WTC11 (cell line): ENCODE data around the gene SLC66A2. TPM values are rescaled to one million over a fixed set of nuclear protein-coding genes. Genes with fewer than 3 reads are reported as not detected.

ENCODE experiments used
- ATAC-seq: fragments of 200-7000 bp; cut with Tn5 transposase; 2 replicates; pipeline ENCODE4 v1.10.0; 2021; ENCODE audit warnings: mild to moderate bottlenecking, moderate library complexity
- CTCF ChIA-PET: fragments of 300-600 bp; sonication (Branson Sonifier 250); formaldehyde crosslinking; loops from one replicate; lab custom pipeline; 2021; ENCODE audit warnings: antibody characterized with exemption; lab: Charles Lee
- POLR2A ChIA-PET: fragments of 350-600 bp; sonication (Branson Sonifier 250); formaldehyde crosslinking; loops from one replicate; lab custom pipeline; 2021; ENCODE audit warnings: antibody characterized with exemption; lab: Charles Lee
- DNase-seq: peaks from one replicate; pipeline ENCODE4 v3.0.0; 2021; ENCODE audit warnings: low spot score
- H3K27ac Mint-ChIP-seq: 2 replicates; pipeline ENCODE4 v1.8.0; 2021; ENCODE audit warnings: mixed read lengths
- H3K27me3 Mint-ChIP-seq: 2 replicates; pipeline ENCODE4 v1.8.0; 2021; ENCODE audit warnings: low read depth, mild to moderate bottlenecking, moderate library complexity, mixed read lengths
- H3K36me3 Mint-ChIP-seq: 2 replicates; pipeline ENCODE4 v1.8.0; 2021; ENCODE audit warnings: mixed read lengths
- H3K4me1 Mint-ChIP-seq: 2 replicates; pipeline ENCODE4 v1.8.0; 2022; ENCODE audit warnings: mixed read lengths
- H3K4me3 Mint-ChIP-seq: 2 replicates; pipeline ENCODE4 v1.8.0; 2021; ENCODE audit warnings: mild to moderate bottlenecking, moderate library complexity, mixed read lengths
- H3K9me3 Mint-ChIP-seq: 2 replicates; pipeline ENCODE4 v1.8.0; 2021; ENCODE audit warnings: mixed read lengths
- CREB1 ChIP-seq: sonication (generic); formaldehyde crosslinking; IDR thresholded peaks from 2 replicates; pipeline ENCODE4 v1.8.0; 2023; ENCODE audit warnings: mild to moderate bottlenecking, missing genetic modification reagents
- ELF4 ChIP-seq: sonication (generic); formaldehyde crosslinking; IDR thresholded peaks from 2 replicates; pipeline ENCODE4 v1.8.1; 2022; ENCODE audit warnings: low read depth, mild to moderate bottlenecking, moderate library complexity, missing genetic modification reagents
- EMX1 ChIP-seq: fragments of 250-450 bp; sonication (Bioruptor Pico); IDR thresholded peaks from 2 replicates; pipeline ENCODE4 v1.8.0; 2021; ENCODE audit warnings: mild to moderate bottlenecking
- ETV6 ChIP-seq: sonication (generic); formaldehyde crosslinking; IDR thresholded peaks from 2 replicates; pipeline ENCODE4 v1.8.1; 2022; ENCODE audit warnings: mild to moderate bottlenecking, missing genetic modification reagents
- FOXJ3 ChIP-seq: sonication (generic); formaldehyde crosslinking; IDR thresholded peaks from 2 replicates; pipeline ENCODE4 v1.9.0; 2021; ENCODE audit warnings: missing genetic modification reagents, mild to moderate bottlenecking, borderline replicate concordance
- FOXK1 ChIP-seq: sonication (generic); formaldehyde crosslinking; IDR thresholded peaks from 2 replicates; pipeline ENCODE4 v1.8.0; 2022; ENCODE audit warnings: mild to moderate bottlenecking, moderate library complexity, missing genetic modification reagents
- FOXP4 ChIP-seq: sonication (generic); formaldehyde crosslinking; IDR thresholded peaks from 2 replicates; pipeline ENCODE4 v1.8.0; 2022; ENCODE audit warnings: mild to moderate bottlenecking, missing genetic modification reagents
- GRHL2 ChIP-seq: fragments of 250-450 bp; sonication (Bioruptor Pico); IDR thresholded peaks from 2 replicates; pipeline ENCODE4 v1.8.0; 2022; ENCODE audit warnings: mild to moderate bottlenecking, moderate library complexity; ENCODE audit not compliant: insufficient replicate concordance, severe bottlenecking
- GTF2I ChIP-seq: fragments of 250-450 bp; sonication (Bioruptor Pico); conservative IDR thresholded peaks from 2 replicates; pipeline ENCODE4 v1.4.0; 2021; ENCODE audit warnings: mild to moderate bottlenecking
- MLX ChIP-seq: sonication (generic); formaldehyde crosslinking; IDR thresholded peaks from 2 replicates; pipeline ENCODE4 v1.8.1; 2023; ENCODE audit warnings: mild to moderate bottlenecking, missing genetic modification reagents, moderate library complexity
- MYBL2 ChIP-seq: sonication (generic); formaldehyde crosslinking; IDR thresholded peaks from 2 replicates; pipeline ENCODE4 v1.8.1; 2023; ENCODE audit warnings: mild to moderate bottlenecking, moderate library complexity, missing genetic modification reagents
- NFE2L1 ChIP-seq: sonication (generic); formaldehyde crosslinking; IDR thresholded peaks from 2 replicates; pipeline ENCODE4 v1.8.1; 2023; ENCODE audit warnings: missing genetic modification reagents
- NFYB ChIP-seq: sonication (generic); formaldehyde crosslinking; conservative IDR thresholded peaks from 2 replicates; pipeline ENCODE4 v1.8.0; 2022; ENCODE audit warnings: low read depth, missing genetic modification reagents
- NR1H2 ChIP-seq: sonication (generic); formaldehyde crosslinking; IDR thresholded peaks from 2 replicates; pipeline ENCODE4 v1.9.0; 2021; ENCODE audit warnings: mild to moderate bottlenecking, moderate library complexity, missing genetic modification reagents
- OVOL2 ChIP-seq: fragments of 250-450 bp; sonication (Bioruptor Pico); IDR thresholded peaks from 2 replicates; pipeline ENCODE4 v1.9.0; 2021; ENCODE audit warnings: mild to moderate bottlenecking, borderline replicate concordance
- PRDM15 ChIP-seq: sonication (generic); formaldehyde crosslinking; IDR thresholded peaks from 2 replicates; pipeline ENCODE4 v1.8.0; 2022; ENCODE audit warnings: missing genetic modification reagents
- PRRX2 ChIP-seq: fragments of 250-450 bp; sonication (Bioruptor Pico); IDR thresholded peaks from 2 replicates; pipeline ENCODE4 v1.8.0; 2021; ENCODE audit warnings: mild to moderate bottlenecking
- RORB ChIP-seq: fragments of 250-450 bp; sonication (Bioruptor Pico); IDR thresholded peaks from 2 replicates; pipeline ENCODE4 v1.9.0; 2021; ENCODE audit warnings: mild to moderate bottlenecking
- SOX15 ChIP-seq: fragments of 250-450 bp; sonication (Bioruptor Pico); IDR thresholded peaks from 2 replicates; pipeline ENCODE4 v1.9.0; 2021; ENCODE audit warnings: mild to moderate bottlenecking
- TEAD1 ChIP-seq: sonication (generic); formaldehyde crosslinking; IDR thresholded peaks from 2 replicates; pipeline ENCODE4 v1.8.0; 2022; ENCODE audit warnings: mild to moderate bottlenecking, missing genetic modification reagents
- USF2 ChIP-seq: sonication (generic); formaldehyde crosslinking; IDR thresholded peaks from 2 replicates; pipeline ENCODE4 v1.8.1; 2023; ENCODE audit warnings: mild to moderate bottlenecking, missing genetic modification reagents, moderate library complexity
- ZMAT4 ChIP-seq: fragments of 250-450 bp; sonication (Bioruptor Pico); IDR thresholded peaks from 2 replicates; pipeline ENCODE4 v1.9.0; 2021; ENCODE audit warnings: mild to moderate bottlenecking
- ZNF121 ChIP-seq: sonication (generic); formaldehyde crosslinking; IDR thresholded peaks from 2 replicates; pipeline ENCODE4 v1.8.0; 2023; ENCODE audit warnings: missing genetic modification reagents
- ZNF138 ChIP-seq: sonication (generic); formaldehyde crosslinking; conservative IDR thresholded peaks from 2 replicates; pipeline ENCODE4 v1.8.1; 2022; ENCODE audit warnings: mild to moderate bottlenecking, moderate library complexity, missing genetic modification reagents
- ZNF232 ChIP-seq: sonication (generic); formaldehyde crosslinking; IDR thresholded peaks from 2 replicates; pipeline ENCODE4 v1.8.0; 2022; ENCODE audit warnings: mild to moderate bottlenecking, missing genetic modification reagents
- ZNF263 ChIP-seq: sonication (generic); formaldehyde crosslinking; IDR thresholded peaks from 2 replicates; pipeline ENCODE4 v1.8.1; 2022; ENCODE audit warnings: low read depth, mild to moderate bottlenecking, moderate library complexity, missing genetic modification reagents
- total RNA-seq: library from RNA; stranded (reverse); gene quantifications from 3 replicates; pipeline ENCODE4 v1.2.3, GENCODE V29; 2021

SLC66A2 gene
- total RNA-seq, 1 experiment from 2014 or later = 20.9 TPM

- DNase-seq = no peak
- Mint-ChIP-seq H3K27ac (peak overlapping the region; percentile 14; the same call in 1 of the 2 replicates), H3K4me3 (no peak overlapping the region), H3K36me3 (no peaks in the 10 kb centered on the region), H3K9me3 (no peaks in the 10 kb centered on the region), H3K4me1 (no peaks in the 10 kb centered on the region), H3K27me3 (no peaks in the 10 kb centered on the region)
- TF ChIP-seq FOXP4 (CRISPR knock-in tag) (no peak), TEAD1 (CRISPR knock-in tag) (no peak), EMX1 (CRISPR knock-in tag) (no peak), NFYB (CRISPR knock-in tag) (no peak), GTF2I (CRISPR knock-in tag) (no peak), ZNF263 (no peak), MLX (no peak), USF2 (no peak), ZNF232 (no peak), FOXJ3 (no peak), ZNF138 (CRISPR knock-in tag) (no peak), ZMAT4 (no peak), ZNF121 (CRISPR knock-in tag) (no peak), OVOL2 (CRISPR knock-in tag) (no peak)
- CTCF ChIA-PET = no interaction called here
- no peak for ATAC-seq
- POLR2A ChIA-PET = no interaction called here
These were observed 74.0 kb downstream of the SLC66A2 start for GRCh38 chr18:79877163-79878091.

GRCh38 chr18:79876497-79876896 lies 75.0 kb downstream of the SLC66A2 start:
- DNase-seq (no peak), ATAC-seq (no peak)
- Mint-ChIP-seq H3K4me1 (no peaks in the 10 kb centered on the region), H3K27ac (0 out of 2 replicates have a peak overlapping the region, but pooled peaks have one; percentile 14), H3K4me3 (no peak overlapping the region), H3K36me3 (no peaks in the 10 kb centered on the region), H3K27me3 (no peaks in the 10 kb centered on the region), H3K9me3 (no peaks in the 10 kb centered on the region)
- POLR2A ChIA-PET = no interaction called here
- CTCF ChIA-PET = no interaction called here
- TF ChIP-seq SOX15 (CRISPR knock-in tag) = no peak
- TF ChIP-seq EMX1 (CRISPR knock-in tag) = no peak
- TF ChIP-seq ETV6 = no peak
- no peak for TF ChIP-seq NR1H2 (CRISPR knock-in tag)
- TF ChIP-seq NFE2L1 = no peak
- no peak for TF ChIP-seq FOXK1 (CRISPR knock-in tag)
- TF ChIP-seq MYBL2 (CRISPR knock-in tag) = no peak
- TF ChIP-seq ELF4 (CRISPR knock-in tag) = no peak
- TF ChIP-seq GRHL2 (CRISPR knock-in tag) = no peak
- TF ChIP-seq ZMAT4 = no peak
- no peak for TF ChIP-seq RORB (CRISPR knock-in tag)
- TF ChIP-seq PRRX2 (CRISPR knock-in tag) = no peak
- TF ChIP-seq PRDM15 (CRISPR knock-in tag) = no peak
- TF ChIP-seq CREB1 = no peak
- no peak for TF ChIP-seq NFYB (CRISPR knock-in tag)
